Neuronal stem cell (in vitro differentiated cells): ENCODE measurements around the gene C22orf15.

ENCODE experiments used
- DNase-seq: peaks from one replicate; pipeline ENCODE4 v3.0.0-alpha.2; 2013; ENCODE audit warnings: low spot score
- H2AFZ ChIP-seq: one replicate; pipeline ENCODE4 v1.6.1; 2013; ENCODE audit warnings: mild to moderate bottlenecking, low read length, inconsistent platforms
- H2AK5ac ChIP-seq: 2 replicates; pipeline ENCODE4 v1.6.1; 2013; ENCODE audit warnings: low read depth, mild to moderate bottlenecking, inconsistent platforms, low read length, moderate library complexity, mixed read lengths
- H2BK120ac ChIP-seq: 2 replicates; pipeline ENCODE4 v1.6.1; 2013; ENCODE audit warnings: low read depth, mild to moderate bottlenecking, inconsistent platforms, low read length, moderate library complexity, mixed read lengths
- H2BK12ac ChIP-seq: one replicate; pipeline ENCODE4 v1.6.1; 2013; ENCODE audit warnings: low read length, inconsistent platforms
- H2BK15ac ChIP-seq: 2 replicates; pipeline ENCODE4 v1.6.1; 2013; ENCODE audit warnings: mild to moderate bottlenecking, low read length, inconsistent platforms, mixed read lengths
- H2BK5ac ChIP-seq: one replicate; pipeline ENCODE4 v1.6.1; 2013; ENCODE audit warnings: inconsistent platforms, mild to moderate bottlenecking, low read length, moderate library complexity
- H3K14ac ChIP-seq: one replicate; pipeline ENCODE4 v1.6.1; 2013; ENCODE audit warnings: low read length, inconsistent platforms
- H3K18ac ChIP-seq: 2 replicates; pipeline ENCODE4 v1.6.1; 2013; ENCODE audit warnings: low read length, inconsistent platforms
- H3K23ac ChIP-seq: 2 replicates; pipeline ENCODE4 v1.6.1; 2013; ENCODE audit warnings: low read depth, mild to moderate bottlenecking, mixed read lengths, low read length, inconsistent platforms; ENCODE audit not compliant: poor library complexity
- H3K27ac ChIP-seq: replicated peaks from 3 replicates; pipeline ENCODE4 v1.5.1; 2013; ENCODE audit warnings: low read length, inconsistent platforms
- H3K27me3 ChIP-seq, 3 experiments: 2 replicates each; pipeline ENCODE4 v1.6.1; 2013; ENCODE audit warnings: low read length in 3 of 3, mild to moderate bottlenecking in 2 of 3, inconsistent platforms in 1 of 3, low read depth in 1 of 3, mixed read lengths in 1 of 3, moderate library complexity in 1 of 3; ENCODE audit not compliant: control insufficient read depth in 3 of 3, insufficient read depth in 3 of 3
- H3K36me3 ChIP-seq, 2 donors: replicated peaks in 1 of 2; 2 replicates each; pipeline ENCODE4 v1.6.1; 2013; ENCODE audit warnings: low read length in 2 of 2; ENCODE audit not compliant: control insufficient read depth in 2 of 2, insufficient read depth in 2 of 2
- H3K4ac ChIP-seq: 2 replicates; pipeline ENCODE4 v1.6.1; 2013; ENCODE audit warnings: inconsistent platforms, mild to moderate bottlenecking, low read length, moderate library complexity
- H3K4me1 ChIP-seq, 2 donors: 1 replicate in 1 of 2; 2 replicates in 1 of 2; pipeline ENCODE4 v1.6.1; 2013; ENCODE audit warnings: low read length in 2 of 2, low read depth in 1 of 2; ENCODE audit not compliant: control insufficient read depth in 2 of 2, insufficient read depth in 1 of 2
- H3K4me2 ChIP-seq: one replicate; pipeline ENCODE4 v1.6.1; 2013; ENCODE audit warnings: mild to moderate bottlenecking, low read length, inconsistent platforms; ENCODE audit not compliant: insufficient read depth, poor library complexity, severe bottlenecking
- H3K4me3 ChIP-seq, 2 donors: 2 replicates each; pipeline ENCODE4 v1.5.1; 2013; ENCODE audit warnings: low read length in 2 of 2, mild to moderate bottlenecking in 2 of 2, inconsistent platforms in 1 of 2, moderate library complexity in 1 of 2
- H3K79me1 ChIP-seq: one replicate; pipeline ENCODE4 v1.6.1; 2013; ENCODE audit warnings: low read depth, mild to moderate bottlenecking, inconsistent platforms, low read length, moderate library complexity
- H3K9ac ChIP-seq: one replicate; pipeline ENCODE4 v1.6.1; 2013; ENCODE audit warnings: mild to moderate bottlenecking, low read depth, low read length, inconsistent platforms; ENCODE audit not compliant: poor library complexity
- H3K9me3 ChIP-seq, 2 donors: replicated peaks in 1 of 2; 2 replicates each; pipeline versions ENCODE3 to v1.6.1; 2013; ENCODE audit warnings: low read length in 2 of 2, mild to moderate bottlenecking in 2 of 2, inconsistent platforms in 1 of 2, low read depth in 1 of 2, mixed read lengths in 1 of 2, moderate library complexity in 1 of 2; ENCODE audit not compliant: control insufficient read depth in 2 of 2, insufficient read depth in 1 of 2
- H4K8ac ChIP-seq: one replicate; pipeline ENCODE4 v1.6.1; 2013; ENCODE audit warnings: low read depth, mild to moderate bottlenecking, inconsistent platforms, low read length, moderate library complexity
- H4K91ac ChIP-seq: one replicate; pipeline ENCODE4 v1.6.1; 2013; ENCODE audit warnings: low read length, low read depth, mild to moderate bottlenecking, inconsistent platforms; ENCODE audit not compliant: poor library complexity
- WGBS, 2 donors: extraction: QIAGEN DNeasy Blood & Tissue Kit; methylation state at CpG; one replicate each; pipeline ENCODE4 v1.1.7; 2013; ENCODE audit warnings: missing lambda C conversion rate in 2 of 2, mixed read lengths in 1 of 2; ENCODE audit not compliant: insufficient read length in 2 of 2, insufficient replicate concordance in 1 of 2; ENCODE audit errors: extremely low coverage in 2 of 2; 5-methylcytosine and 5-hydroxymethylcytosine counted together

C22orf15 gene

DNA sequence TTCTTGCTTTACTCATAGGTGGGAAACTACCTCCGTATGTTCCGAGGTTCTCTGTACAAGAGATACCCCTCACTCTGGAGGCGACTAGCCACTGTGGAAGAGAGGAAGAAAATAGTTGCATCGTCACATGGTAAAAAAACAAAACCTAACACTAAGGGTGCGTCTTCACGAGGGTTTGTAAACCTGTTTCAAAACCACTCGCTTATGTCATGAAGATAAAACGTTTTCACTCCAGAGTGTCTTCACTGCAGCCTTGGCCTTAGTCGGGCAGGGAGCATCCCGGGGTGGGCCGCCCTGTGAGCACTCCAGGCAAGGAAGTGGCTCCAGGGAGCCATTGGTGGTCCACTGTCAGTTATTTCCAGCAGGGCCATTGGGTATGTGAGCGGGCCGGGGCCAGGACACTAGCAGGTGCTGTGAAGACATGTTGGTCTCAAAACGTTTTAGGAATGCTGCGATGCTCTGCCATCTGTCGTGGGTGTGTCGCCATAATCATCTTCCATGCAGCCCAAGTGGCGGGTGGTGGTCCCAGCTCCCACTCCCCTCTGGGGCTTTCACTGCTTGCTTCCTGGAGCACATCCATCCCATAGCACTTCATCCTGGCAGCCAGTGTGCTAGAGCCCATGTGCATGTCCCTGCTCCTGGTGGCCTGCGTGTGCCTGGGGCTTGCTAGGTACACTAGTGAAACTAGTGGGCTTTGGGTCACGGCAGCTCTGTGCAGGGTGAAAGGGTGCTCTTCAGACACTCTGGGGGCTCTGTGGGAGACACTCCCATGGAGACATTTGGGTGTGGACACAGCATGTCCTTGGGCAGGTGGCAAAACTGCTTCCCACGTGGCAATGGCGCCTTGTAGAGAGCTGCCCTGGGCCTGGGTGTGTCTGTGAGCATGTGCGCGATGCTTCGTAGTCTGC, 29.2 kb downstream of the C22orf15 start:
- Histone ChIP-seq H2AFZ (no peak overlapping the region), H2BK120ac (no peak overlapping the region), H2BK5ac (no peak overlapping the region), H3K18ac (no peak overlapping the region), H4K91ac (no peak overlapping the region), H3K36me3 (peaks cover 27 to 83% of the 10 kb centered on the region in 2 donors), H2BK15ac (no peak overlapping the region), H2AK5ac (no peak overlapping the region), H3K4me1 (peaks cover 3 to 7% of the 10 kb centered on the region in 2 donors), H3K79me1 (peaks cover 17% of the 10 kb centered on the region), H3K4me3 (no peak overlapping the region), H3K9ac (no peak overlapping the region), H4K8ac (no peak overlapping the region), H3K4me2 (no peak overlapping the region), H2BK12ac (no peak overlapping the region), H3K27ac (no peak overlapping the region), H3K23ac (no peak overlapping the region), H3K14ac (no peak overlapping the region), H3K9me3 (no peaks in the 10 kb centered on the region), H3K4ac (no peak overlapping the region), H3K27me3 (no peaks in the 10 kb centered on the region)
- no CpG with 5 or more reads among the region's 25 CpGs for WGBS, 2 donors
- no peak for DNase-seq

DNA sequence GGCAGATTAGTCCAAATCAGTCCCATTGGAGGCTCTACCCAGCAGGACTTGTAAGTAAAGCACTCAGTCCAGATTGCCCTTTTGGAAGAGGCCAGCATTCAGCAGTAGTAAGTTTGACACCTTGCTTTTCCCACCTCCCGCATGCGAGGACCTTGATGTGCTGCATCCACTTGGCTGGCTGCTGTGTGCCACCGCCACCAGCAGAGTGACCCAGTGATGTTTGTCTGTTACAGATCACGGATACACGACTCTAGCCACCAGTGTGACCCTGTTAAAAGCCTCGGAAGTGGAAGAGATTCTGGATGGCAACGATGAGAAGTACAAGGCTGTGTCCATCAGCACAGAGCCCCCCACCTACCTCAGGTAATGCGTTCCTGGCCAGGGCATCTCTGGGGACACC, 30.5 kb downstream of the C22orf15 start:
- no peaks in the 10 kb centered on the region for H3K27me3 ChIP-seq
- H2BK5ac ChIP-seq: no peak overlapping the region
- no peak overlapping the region for H2AFZ ChIP-seq
- no CpG with 5 or more reads among the region's 8 CpGs for WGBS, 2 donors
- H3K4me1 ChIP-seq: peaks cover 0 to 1% of the 10 kb centered on the region in 2 donors
- H2BK12ac ChIP-seq: no peak overlapping the region
- H3K4me2 ChIP-seq: no peak overlapping the region
- no peak overlapping the region for H2AK5ac ChIP-seq
- H3K14ac ChIP-seq: no peak overlapping the region
- no peak overlapping the region for H4K91ac ChIP-seq
- no peak overlapping the region for H2BK120ac ChIP-seq
- no peaks in the 10 kb centered on the region for H3K9me3 ChIP-seq
- H4K8ac ChIP-seq: no peak overlapping the region
- no peak for DNase-seq
- H3K18ac ChIP-seq: no peak overlapping the region
- H3K23ac ChIP-seq: no peak overlapping the region
- no peak overlapping the region for H3K9ac ChIP-seq
- no peak overlapping the region for H3K4ac ChIP-seq
- H3K4me3 ChIP-seq: no peak overlapping the region
- H3K27ac ChIP-seq: no peak overlapping the region
- H3K79me1 ChIP-seq: peaks cover 12% of the 10 kb centered on the region
- no peak overlapping the region for H2BK15ac ChIP-seq
- peaks cover 34 to 88% of the 10 kb centered on the region in 2 donors for H3K36me3 ChIP-seq

GRCh38 chr22:23796461-23796860, 33.7 kb downstream of the C22orf15 start:
- Histone ChIP-seq H2AFZ (no peak overlapping the region), H3K36me3 (peaks cover 52 to 87% of the 10 kb centered on the region in 2 donors)

DNA sequence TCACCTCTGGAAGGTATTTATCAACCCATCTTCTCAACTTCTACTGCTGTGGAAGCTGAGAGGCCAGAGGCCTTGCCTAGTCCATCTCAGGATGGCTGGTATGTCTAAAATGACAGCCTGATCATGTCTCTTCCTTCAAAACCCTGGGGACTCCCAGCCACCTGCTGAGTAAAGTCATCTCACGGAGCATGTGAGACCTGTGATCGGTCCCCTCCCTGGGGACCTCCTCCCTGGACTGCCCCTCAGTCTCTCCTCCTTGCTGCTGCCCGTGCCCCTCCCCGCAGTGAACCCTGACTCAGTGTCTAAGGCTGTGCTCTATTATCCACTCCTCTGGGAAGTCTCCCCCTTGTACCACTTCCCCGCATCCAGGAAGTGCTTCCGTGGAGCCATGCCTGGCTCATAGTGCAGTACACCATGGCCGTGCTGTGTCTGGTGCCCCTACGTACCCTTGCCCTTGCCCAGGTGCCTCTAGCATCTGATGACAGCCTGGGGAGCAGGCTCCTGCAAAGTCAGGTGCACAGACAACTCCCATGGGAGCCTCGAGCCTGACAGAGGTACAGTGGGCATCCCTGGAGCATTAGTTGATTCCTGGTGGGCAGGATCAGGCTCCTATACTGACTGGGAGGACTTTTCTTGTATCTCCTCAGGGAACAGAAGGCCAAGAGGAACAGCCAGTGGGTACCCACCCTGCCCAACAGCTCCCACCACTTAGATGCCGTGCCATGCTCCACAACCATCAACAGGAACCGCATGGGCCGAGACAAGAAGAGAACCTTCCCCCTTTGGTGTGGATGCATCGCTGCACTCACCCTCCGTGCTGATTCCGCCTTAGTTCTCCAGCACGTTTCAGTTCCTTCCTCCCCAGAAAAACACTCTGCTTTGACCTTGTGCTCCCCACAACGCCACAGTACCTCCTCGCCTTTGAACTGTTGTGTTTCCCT, 37.8 kb downstream of the C22orf15 start:
- peak overlapping the region; percentile 30 for H3K9ac ChIP-seq
- H3K27ac ChIP-seq: no peak overlapping the region
- H3K23ac ChIP-seq: no peak overlapping the region
- no peak overlapping the region for H2BK5ac ChIP-seq
- no peak overlapping the region for H3K18ac ChIP-seq
- H2BK12ac ChIP-seq: no peak overlapping the region
- no peak overlapping the region for H3K4me3 ChIP-seq
- H3K79me1 ChIP-seq: peaks cover 4% of the 10 kb centered on the region
- H2AK5ac ChIP-seq: no peak overlapping the region
- H3K36me3 ChIP-seq: peaks cover 67 to 87% of the 10 kb centered on the region in 2 donors
- H3K14ac ChIP-seq: no peak overlapping the region
- H2BK15ac ChIP-seq: no peak overlapping the region
- no peak overlapping the region for H3K4me2 ChIP-seq
- no peak overlapping the region for H4K8ac ChIP-seq
- no peaks in the 10 kb centered on the region for H3K4me1 ChIP-seq
- no peak overlapping the region for H4K91ac ChIP-seq
- no peak overlapping the region for H2BK120ac ChIP-seq
- no peaks in the 10 kb centered on the region for H3K27me3 ChIP-seq
- no peak for DNase-seq
- H2AFZ ChIP-seq: no peak overlapping the region
- WGBS, 2 donors: no CpG with 5 or more reads among the region's 18 CpGs
- no peak overlapping the region for H3K4ac ChIP-seq
- H3K9me3 ChIP-seq: no peaks in the 10 kb centered on the region

More at GRCh38 chr22:23796461-23796860, 33.7 kb downstream of the C22orf15 start:
- Histone ChIP-seq H3K4me2 (no peak overlapping the region), H3K14ac (no peak overlapping the region), H3K79me1 (peaks cover 16% of the 10 kb centered on the region), H4K8ac (no peak overlapping the region), H4K91ac (no peak overlapping the region), H3K27me3 (no peaks in the 10 kb centered on the region), H2BK120ac (no peak overlapping the region), H3K4me1 (no peaks in the 10 kb centered on the region), H3K9ac (no peak overlapping the region), H3K4ac (no peak overlapping the region), H3K27ac (no peak overlapping the region), H2BK12ac (no peak overlapping the region), H2AK5ac (no peak overlapping the region), H2BK5ac (no peak overlapping the region), H3K4me3 (no peak overlapping the region), H3K9me3 (no peaks in the 10 kb centered on the region), H3K18ac (no peak overlapping the region), H3K23ac (no peak overlapping the region), H2BK15ac (no peak overlapping the region)
- WGBS, 2 donors: no CpG with 5 or more reads among the region's 5 CpGs
- no peak for DNase-seq
